ENCODE measurements around the gene TTC34.
"Not testable (repeated sequence)": the region's sequence is repeated elsewhere in the genome, so short reads cannot be mapped to it uniquely, and the experiment has no call there.

Gene TTC34

DNA sequence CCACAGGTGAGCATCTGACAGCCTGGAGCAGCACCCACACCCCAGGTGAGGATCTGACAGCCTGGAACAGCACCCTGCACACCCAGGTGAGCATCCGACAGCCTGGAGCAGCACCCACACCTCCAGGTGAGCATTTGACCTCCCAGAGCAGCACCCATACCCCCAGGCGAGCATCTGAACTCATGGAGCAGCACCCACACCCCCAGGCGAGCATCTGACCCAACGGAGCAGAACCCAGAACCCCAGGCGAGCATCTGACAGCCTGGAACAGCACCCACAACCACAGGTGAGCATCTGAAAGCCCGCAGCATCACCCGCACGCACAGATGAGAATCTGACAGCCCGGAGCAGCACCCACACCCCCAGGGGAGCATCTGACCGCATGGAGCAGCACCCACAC is 111.3 kb downstream of the TTC34 start:
- not testable (repeated sequence) for H4K91ac ChIP-seq (ENCODE audit: low read length); H4K8ac ChIP-seq (ENCODE audit: low read length); H3K9me3 ChIP-seq (ENCODE audit: control insufficient read depth, low read length); H2AFZ ChIP-seq (ENCODE audit: low read depth, low read length); H2AK5ac ChIP-seq (ENCODE audit: low read length, severe bottlenecking); H3K14ac ChIP-seq (ENCODE audit: low read length in 2 of 2); H2BK15ac ChIP-seq (ENCODE audit: low read depth, poor library complexity, severe bottlenecking); DNase-seq; H3K23ac ChIP-seq (ENCODE audit: low read length in 2 of 2); H3K36me3 ChIP-seq (ENCODE audit: control insufficient read depth in 1 of 2, insufficient read depth in 2 of 2, low read depth in 1 of 2, low read length in 2 of 2); H3K27ac ChIP-seq (ENCODE audit: low read length, poor library complexity, severe bottlenecking); H3K9ac ChIP-seq (ENCODE audit: low read length); H3K79me1 ChIP-seq (replicated peaks; ENCODE audit: low read length, poor library complexity, severe bottlenecking); H2BK5ac ChIP-seq (ENCODE audit: low read depth, low read length, poor library complexity, severe bottlenecking); H3K4me2 ChIP-seq (ENCODE audit: low read length, poor library complexity, severe bottlenecking); H3K4me3 ChIP-seq (ENCODE audit: insufficient read depth in 1 of 2, low read depth in 1 of 2, low read length in 2 of 2); H3K27me3 ChIP-seq (ENCODE audit: control insufficient read depth in 1 of 2, insufficient read depth in 1 of 2, low read length in 2 of 2); H3K4me1 ChIP-seq (ENCODE audit: control insufficient read depth, insufficient read depth, low read depth, low read length); H3K18ac ChIP-seq (ENCODE audit: low read depth in 1 of 2, low read length in 2 of 2); H2BK120ac ChIP-seq (ENCODE audit: low read depth, low read length); H3K4ac ChIP-seq (ENCODE audit: low read depth in 1 of 2, low read length in 2 of 2); H2BK12ac ChIP-seq (ENCODE audit: low read length in 2 of 2)
- no CpG with 5 or more reads among the region's 10 CpGs for WGBS

GRCh38 chr1:2688336-2688665 is 113.2 kb downstream of the TTC34 start:
- H3K4me1 ChIP-seq (ENCODE audit: control insufficient read depth, insufficient read depth, low read depth, low read length); H2BK120ac ChIP-seq (ENCODE audit: low read depth, low read length); H2BK5ac ChIP-seq (ENCODE audit: low read depth, low read length, poor library complexity, severe bottlenecking); H3K23ac ChIP-seq (ENCODE audit: low read length in 2 of 2); H3K4me3 ChIP-seq (ENCODE audit: insufficient read depth in 1 of 2, low read depth in 1 of 2, low read length in 2 of 2); H2BK12ac ChIP-seq (ENCODE audit: low read length in 2 of 2); H2AFZ ChIP-seq (ENCODE audit: low read depth, low read length); H3K18ac ChIP-seq (ENCODE audit: low read depth in 1 of 2, low read length in 2 of 2); H3K9ac ChIP-seq (ENCODE audit: low read length); H2AK5ac ChIP-seq (ENCODE audit: low read length, severe bottlenecking); H3K4me2 ChIP-seq (ENCODE audit: low read length, poor library complexity, severe bottlenecking); H3K14ac ChIP-seq (ENCODE audit: low read length in 2 of 2); H3K9me3 ChIP-seq (ENCODE audit: control insufficient read depth, low read length); H3K4ac ChIP-seq (ENCODE audit: low read depth in 1 of 2, low read length in 2 of 2); H3K27me3 ChIP-seq (ENCODE audit: control insufficient read depth in 1 of 2, insufficient read depth in 1 of 2, low read length in 2 of 2); H3K79me1 ChIP-seq (replicated peaks; ENCODE audit: low read length, poor library complexity, severe bottlenecking); H4K91ac ChIP-seq (ENCODE audit: low read length); H3K36me3 ChIP-seq (ENCODE audit: control insufficient read depth in 1 of 2, insufficient read depth in 2 of 2, low read depth in 1 of 2, low read length in 2 of 2); H3K27ac ChIP-seq (ENCODE audit: low read length, poor library complexity, severe bottlenecking); H4K8ac ChIP-seq (ENCODE audit: low read length); H2BK15ac ChIP-seq (ENCODE audit: low read depth, poor library complexity, severe bottlenecking); DNase-seq: not testable (repeated sequence)
- WGBS: 53% methylated on average over 9 of the region's 11 CpGs

- not testable (repeated sequence) for H3K9ac ChIP-seq (ENCODE audit: low read length)
These were observed 113.7 kb downstream of the TTC34 start for GRCh38 chr1:2687638-2688335.

DNA sequence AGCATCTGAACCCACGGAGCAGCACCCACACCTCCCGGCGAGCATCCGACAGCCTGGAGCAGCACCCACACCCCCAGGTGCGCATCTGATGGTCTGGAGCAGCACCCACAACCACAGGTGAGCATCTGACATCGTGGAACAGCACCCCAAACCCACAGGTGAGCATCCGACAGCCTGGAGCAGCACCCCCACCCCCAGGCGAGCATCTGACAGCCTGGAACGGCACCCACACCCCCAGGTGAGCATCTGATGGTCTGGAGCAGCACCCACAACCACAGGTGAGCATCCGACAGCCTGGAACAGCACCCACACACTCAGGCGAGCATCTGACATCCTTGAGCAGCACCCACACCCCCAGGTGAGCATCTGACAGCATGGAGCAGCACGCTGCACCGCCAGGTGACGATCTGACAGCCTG is 114.3 kb downstream of the TTC34 start:
- not testable (repeated sequence) for H3K36me3 ChIP-seq (ENCODE audit: control insufficient read depth in 1 of 2, insufficient read depth in 2 of 2, low read depth in 1 of 2, low read length in 2 of 2); DNase-seq; H3K18ac ChIP-seq (ENCODE audit: low read depth in 1 of 2, low read length in 2 of 2); H3K14ac ChIP-seq (ENCODE audit: low read length in 2 of 2); H4K8ac ChIP-seq (ENCODE audit: low read length); H3K27me3 ChIP-seq (ENCODE audit: control insufficient read depth in 1 of 2, insufficient read depth in 1 of 2, low read length in 2 of 2); H3K4me3 ChIP-seq (ENCODE audit: insufficient read depth in 1 of 2, low read depth in 1 of 2, low read length in 2 of 2); H3K27ac ChIP-seq (ENCODE audit: low read length, poor library complexity, severe bottlenecking); H3K23ac ChIP-seq (ENCODE audit: low read length in 2 of 2); H2BK120ac ChIP-seq (ENCODE audit: low read depth, low read length); H4K91ac ChIP-seq (ENCODE audit: low read length); H2BK12ac ChIP-seq (ENCODE audit: low read length in 2 of 2); H3K4ac ChIP-seq (ENCODE audit: low read depth in 1 of 2, low read length in 2 of 2); H3K79me1 ChIP-seq (replicated peaks; ENCODE audit: low read length, poor library complexity, severe bottlenecking); H3K9me3 ChIP-seq (ENCODE audit: control insufficient read depth, low read length); H3K9ac ChIP-seq (ENCODE audit: low read length); H2AK5ac ChIP-seq (ENCODE audit: low read length, severe bottlenecking); H3K4me1 ChIP-seq (ENCODE audit: control insufficient read depth, insufficient read depth, low read depth, low read length); H3K4me2 ChIP-seq (ENCODE audit: low read length, poor library complexity, severe bottlenecking); H2BK15ac ChIP-seq (ENCODE audit: low read depth, poor library complexity, severe bottlenecking); H2BK5ac ChIP-seq (ENCODE audit: low read depth, low read length, poor library complexity, severe bottlenecking); H2AFZ ChIP-seq (ENCODE audit: low read depth, low read length)
- 48% methylated on average over 14 of the region's 14 CpGs for WGBS

More at GRCh38 chr1:2687638-2688335, 113.7 kb downstream of the TTC34 start:
- H3K9me3 ChIP-seq (ENCODE audit: control insufficient read depth, low read length); H3K27ac ChIP-seq (ENCODE audit: low read length, poor library complexity, severe bottlenecking); DNase-seq; H3K4me3 ChIP-seq (ENCODE audit: insufficient read depth in 1 of 2, low read depth in 1 of 2, low read length in 2 of 2); H3K4me1 ChIP-seq (ENCODE audit: control insufficient read depth, insufficient read depth, low read depth, low read length); H3K4ac ChIP-seq (ENCODE audit: low read depth in 1 of 2, low read length in 2 of 2); H2BK12ac ChIP-seq (ENCODE audit: low read length in 2 of 2); H4K8ac ChIP-seq (ENCODE audit: low read length); H2BK120ac ChIP-seq (ENCODE audit: low read depth, low read length); H3K18ac ChIP-seq (ENCODE audit: low read depth in 1 of 2, low read length in 2 of 2); H4K91ac ChIP-seq (ENCODE audit: low read length); H2BK5ac ChIP-seq (ENCODE audit: low read depth, low read length, poor library complexity, severe bottlenecking); H3K14ac ChIP-seq (ENCODE audit: low read length in 2 of 2); H3K79me1 ChIP-seq (replicated peaks; ENCODE audit: low read length, poor library complexity, severe bottlenecking); H2BK15ac ChIP-seq (ENCODE audit: low read depth, poor library complexity, severe bottlenecking); H2AK5ac ChIP-seq (ENCODE audit: low read length, severe bottlenecking); H3K23ac ChIP-seq (ENCODE audit: low read length in 2 of 2); H3K27me3 ChIP-seq (ENCODE audit: control insufficient read depth in 1 of 2, insufficient read depth in 1 of 2, low read length in 2 of 2); H3K4me2 ChIP-seq (ENCODE audit: low read length, poor library complexity, severe bottlenecking); H3K36me3 ChIP-seq (ENCODE audit: control insufficient read depth in 1 of 2, insufficient read depth in 2 of 2, low read depth in 1 of 2, low read length in 2 of 2); H2AFZ ChIP-seq (ENCODE audit: low read depth, low read length): not testable (repeated sequence)
- WGBS: 55% methylated on average over 17 of the region's 17 CpGs

All from mesenchymal stem cell (in vitro differentiated cells and primary cell).